ENCODE data around the gene VEZF1.

DNA sequence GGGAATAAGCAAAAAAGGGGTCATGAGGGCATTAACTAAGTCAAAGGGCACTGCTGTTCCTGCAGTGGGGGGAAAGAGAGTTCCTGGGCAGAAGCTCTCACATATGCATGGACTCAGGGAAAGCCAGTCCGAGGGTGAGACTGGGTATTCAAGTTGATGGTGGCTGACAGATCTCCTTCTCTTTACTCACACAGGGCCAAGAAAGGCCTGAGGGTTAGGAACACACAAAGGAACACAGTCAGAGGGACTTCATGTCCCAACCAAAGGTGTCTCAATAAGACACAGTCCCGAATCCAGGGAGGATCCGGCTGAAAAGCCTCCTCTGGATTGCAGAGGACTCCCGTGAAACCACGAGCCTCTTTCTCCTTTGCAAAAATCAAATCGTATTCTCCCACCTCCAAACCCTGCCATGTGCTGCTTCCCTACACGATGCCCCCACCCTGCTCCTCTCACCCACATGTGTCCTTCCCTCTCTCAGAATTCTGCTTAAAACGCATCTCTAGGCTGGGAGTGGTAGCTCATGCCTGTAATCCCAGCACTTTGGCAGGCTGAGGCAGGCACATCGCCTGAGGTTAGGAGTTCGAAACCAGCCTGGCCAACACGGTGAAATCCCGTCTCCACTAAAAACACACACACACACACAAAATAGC lies 56.4 kb downstream of the VEZF1 start:
- TF ChIP-seq, protein P1, sequence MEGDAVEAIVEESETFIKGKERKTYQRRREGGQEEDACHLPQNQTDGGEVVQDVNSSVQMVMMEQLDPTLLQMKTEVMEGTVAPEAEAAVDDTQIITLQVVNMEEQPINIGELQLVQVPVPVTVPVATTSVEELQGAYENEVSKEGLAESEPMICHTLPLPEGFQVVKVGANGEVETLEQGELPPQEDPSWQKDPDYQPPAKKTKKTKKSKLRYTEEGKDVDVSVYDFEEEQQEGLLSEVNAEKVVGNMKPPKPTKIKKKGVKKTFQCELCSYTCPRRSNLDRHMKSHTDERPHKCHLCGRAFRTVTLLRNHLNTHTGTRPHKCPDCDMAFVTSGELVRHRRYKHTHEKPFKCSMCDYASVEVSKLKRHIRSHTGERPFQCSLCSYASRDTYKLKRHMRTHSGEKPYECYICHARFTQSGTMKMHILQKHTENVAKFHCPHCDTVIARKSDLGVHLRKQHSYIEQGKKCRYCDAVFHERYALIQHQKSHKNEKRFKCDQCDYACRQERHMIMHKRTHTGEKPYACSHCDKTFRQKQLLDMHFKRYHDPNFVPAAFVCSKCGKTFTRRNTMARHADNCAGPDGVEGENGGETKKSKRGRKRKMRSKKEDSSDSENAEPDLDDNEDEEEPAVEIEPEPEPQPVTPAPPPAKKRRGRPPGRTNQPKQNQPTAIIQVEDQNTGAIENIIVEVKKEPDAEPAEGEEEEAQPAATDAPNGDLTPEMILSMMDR (conservative IDR thresholded peaks at IDR 0.05; ENCODE audit: low read depth, low read length) = no peak
- TF ChIP-seq EZH2 (IDR thresholded peaks at IDR 0.05; ENCODE audit: borderline replicate concordance, low read depth, low read length, poor library complexity, severe bottlenecking) = no peak

Measured in A673 (cell line).